Liver (tissue), 9 donors: Measurements from ENCODE around the gene TLE3. TPM values are rescaled to one million over a fixed set of nuclear protein-coding genes. Genes with fewer than 3 reads are reported as not detected.

ENCODE experiments used
- DNase-seq: peaks from one replicate; pipeline ENCODE4 v3.0.0-alpha.2; 2017; ENCODE audit warnings: low spot score
- H3K27ac ChIP-seq, 2 donors: one replicate each; pipeline ENCODE4 v1.7.0; 2013; ENCODE audit warnings: inconsistent platforms in 2 of 2, low read length in 2 of 2, control low read depth in 1 of 2, low read depth in 1 of 2, mild to moderate bottlenecking in 1 of 2
- H3K27me3 ChIP-seq, 4 donors: one replicate each; pipeline versions ENCODE4 v1.6.1 to v1.7.0; 2013; ENCODE audit warnings: low read length in 3 of 4, inconsistent platforms in 1 of 4, mild to moderate bottlenecking in 1 of 4, moderate library complexity in 1 of 4; ENCODE audit not compliant: control insufficient read depth in 4 of 4, insufficient read depth in 4 of 4
- H3K36me3 ChIP-seq, 4 donors: one replicate each; pipeline versions ENCODE4 v1.6.1 to v1.7.0; 2013; ENCODE audit warnings: low read length in 3 of 4, mild to moderate bottlenecking in 3 of 4, low read depth in 1 of 4, moderate library complexity in 1 of 4; ENCODE audit not compliant: control insufficient read depth in 4 of 4, insufficient read depth in 3 of 4
- H3K4me1 ChIP-seq, 4 donors: one replicate each; pipeline versions ENCODE4 v1.6.1 to v1.7.0; 2013; ENCODE audit warnings: low read length in 3 of 4, mild to moderate bottlenecking in 3 of 4, moderate library complexity in 1 of 4; ENCODE audit not compliant: control insufficient read depth in 4 of 4, insufficient read depth in 4 of 4
- H3K4me3 ChIP-seq, 3 donors: one replicate each; pipeline versions ENCODE4 v1.6.1 to v1.7.0; 2013; ENCODE audit warnings: low read length in 3 of 3, control low read depth in 1 of 3, low read depth in 1 of 3, mild to moderate bottlenecking in 1 of 3
- H3K9ac ChIP-seq, 2 donors: one replicate each; pipeline ENCODE4 v1.7.0; 2013; ENCODE audit warnings: low read length in 2 of 2, mild to moderate bottlenecking in 2 of 2, moderate library complexity in 2 of 2, control low read depth in 1 of 2, low read depth in 1 of 2
- H3K9me3 ChIP-seq, 4 donors: one replicate each; pipeline versions ENCODE4 v1.6.1 to v1.7.0; 2013; ENCODE audit warnings: low read length in 3 of 4; ENCODE audit not compliant: control insufficient read depth in 4 of 4
- EGR1 ChIP-seq, 2 donors: IDR thresholded peaks; 2 replicates each; pipeline ENCODE4 v1.6.1; 2016 to 2018; ENCODE audit warnings: antibody characterized with exemption in 2 of 2, low read depth in 2 of 2
- FOXA1 ChIP-seq: IDR thresholded peaks from 2 replicates; pipeline ENCODE4 v1.6.1; 2016; ENCODE audit warnings: antibody characterized with exemption
- FOXA2 ChIP-seq: IDR thresholded peaks from 2 replicates; pipeline ENCODE4 v1.6.1; 2016; ENCODE audit warnings: antibody characterized with exemption
- GABPA ChIP-seq, 2 donors: IDR thresholded peaks in 1 of 2; conservative IDR thresholded peaks in 1 of 2; 2 replicates each; pipeline ENCODE4 v1.6.1; 2016; ENCODE audit warnings: antibody characterized with exemption in 2 of 2, mild to moderate bottlenecking in 1 of 2, moderate library complexity in 1 of 2
- HNF4A ChIP-seq, 2 donors: conservative IDR thresholded peaks; 2 replicates each; pipeline ENCODE4 v1.6.1; 2016; ENCODE audit warnings: antibody characterized with exemption in 2 of 2, mild to moderate bottlenecking in 2 of 2
- HNF4G ChIP-seq: IDR thresholded peaks from 2 replicates; pipeline ENCODE4 v1.6.1; 2016; ENCODE audit warnings: antibody characterized with exemption
- JUND ChIP-seq, 2 donors: IDR thresholded peaks; 2 replicates each; pipeline ENCODE4 v1.6.1; 2016; ENCODE audit warnings: antibody characterized with exemption in 2 of 2
- NR2F2 ChIP-seq: IDR thresholded peaks from 2 replicates; pipeline ENCODE4 v1.6.1; 2016; ENCODE audit warnings: antibody characterized with exemption
- RAD21 ChIP-seq, 2 donors: IDR thresholded peaks; 2 replicates each; pipeline ENCODE4 v1.6.1; 2016; ENCODE audit warnings: antibody characterized with exemption in 2 of 2, mild to moderate bottlenecking in 2 of 2
- RXRA ChIP-seq, 2 donors: IDR thresholded peaks; 2 replicates each; pipeline ENCODE4 v1.6.1; 2017 to 2018; ENCODE audit warnings: antibody characterized with exemption in 2 of 2, mild to moderate bottlenecking in 1 of 2
- SP1 ChIP-seq: IDR thresholded peaks from 2 replicates; pipeline ENCODE4 v1.6.1; 2018; ENCODE audit warnings: antibody characterized with exemption, mild to moderate bottlenecking
- TAF1 ChIP-seq: conservative IDR thresholded peaks from 2 replicates; pipeline ENCODE4 v1.6.1; 2016; ENCODE audit warnings: antibody characterized with exemption, mild to moderate bottlenecking
- YY1 ChIP-seq: IDR thresholded peaks from 2 replicates; pipeline ENCODE4 v1.6.1; 2016; ENCODE audit warnings: antibody characterized with exemption, mild to moderate bottlenecking
- WGBS: extraction: QIAGEN DNeasy Blood & Tissue Kit; methylation state at CpG from one replicate; pipeline ENCODE4 v1.1.7; 2013; 5-methylcytosine and 5-hydroxymethylcytosine counted together
- polyA plus RNA-seq, 2 donors: library from polyadenylated mRNA; stranded (reverse) in 1 of 2; unstranded in 1 of 2; fragments of 200-250 nt in 1 of 2; fragments of >200 nt in 1 of 2; fragmentation: Nextera tagmentation in 1 of 2; extraction: Ambion mirVana in 1 of 2; gene quantifications; one replicate each; pipeline versions ENCODE4 v1.2.1 to v1.2.3, GENCODE V29; 2013 to 2015
- total RNA-seq, 2 donors: library from RNA; depleted of rRNA; stranded (reverse); fragments of >200 nt; gene quantifications; one replicate each; pipeline ENCODE4 v1.2.3, GENCODE V29; 2014
- TF ChIP-seq, protein P1 (sequence below): IDR thresholded peaks from 2 replicates; pipeline ENCODE4 v1.6.1; 2016; ENCODE audit warnings: antibody characterized with exemption, mild to moderate bottlenecking
- TF ChIP-seq, protein P2 (sequence below): IDR thresholded peaks from 2 replicates; pipeline ENCODE4 v1.6.1; 2016; ENCODE audit warnings: antibody characterized with exemption
- TF ChIP-seq, protein P3 (sequence below): fragments of 150-350 bp; IDR thresholded peaks from 2 replicates; pipeline ENCODE4 v1.5.1; 2017; ENCODE audit warnings: improper control_type of control experiment, low read depth, low read length; ENCODE audit not compliant: missing input control
- TF ChIP-seq, protein P4 (sequence below): IDR thresholded peaks from 2 replicates; pipeline ENCODE4 v1.6.1; 2016; ENCODE audit warnings: antibody characterized with exemption
- donor health status: healthy.
- donor health status: healthy.
- donor health status: healthy.
- donor health status: healthy.
- donor health status: healthy.

Gene TLE3
- total and polyA plus RNA-seq, 4 donors, result 1.2 to 13.7 (median 8.5) TPM

DNA sequence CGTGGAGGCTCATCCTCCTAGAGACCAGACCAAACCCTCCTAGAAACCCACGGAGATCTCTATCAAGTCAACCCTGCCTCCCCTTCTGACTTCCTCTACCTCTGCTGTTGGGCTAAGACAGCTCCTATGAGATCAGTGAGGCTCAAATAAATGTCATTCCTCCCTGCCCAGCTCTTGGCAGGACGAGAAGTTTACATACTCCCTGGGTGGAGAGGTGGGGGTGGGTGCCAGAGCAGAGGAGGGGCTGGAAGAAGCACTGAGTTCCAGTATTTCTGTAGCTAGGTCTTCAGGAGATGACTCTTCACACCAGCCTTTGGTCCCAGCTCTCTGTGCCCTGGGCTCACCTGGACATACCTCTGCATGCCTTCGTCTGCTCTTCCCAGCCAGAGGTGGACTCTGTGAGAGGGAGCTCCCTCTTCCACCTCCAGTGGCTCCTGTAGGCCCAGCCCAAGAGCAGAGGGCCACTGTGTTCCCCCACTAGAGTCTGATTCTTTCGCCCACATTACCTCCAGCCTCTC lies 42.4 kb upstream of the TLE3 start:
- Histone ChIP-seq H3K9ac (no peak overlapping the region), H3K4me1 (peaks cover 6 to 16% (median 12%) of the 10 kb centered on the region in 4 donors), H3K36me3 (no peaks in the 10 kb centered on the region), H3K4me3 (no peak overlapping the region), H3K27me3 (no peaks in the 10 kb centered on the region), H3K9me3 (no peaks in the 10 kb centered on the region), H3K27ac (no peak overlapping the region)
- no peak for DNase-seq
- TF ChIP-seq, protein P1, sequence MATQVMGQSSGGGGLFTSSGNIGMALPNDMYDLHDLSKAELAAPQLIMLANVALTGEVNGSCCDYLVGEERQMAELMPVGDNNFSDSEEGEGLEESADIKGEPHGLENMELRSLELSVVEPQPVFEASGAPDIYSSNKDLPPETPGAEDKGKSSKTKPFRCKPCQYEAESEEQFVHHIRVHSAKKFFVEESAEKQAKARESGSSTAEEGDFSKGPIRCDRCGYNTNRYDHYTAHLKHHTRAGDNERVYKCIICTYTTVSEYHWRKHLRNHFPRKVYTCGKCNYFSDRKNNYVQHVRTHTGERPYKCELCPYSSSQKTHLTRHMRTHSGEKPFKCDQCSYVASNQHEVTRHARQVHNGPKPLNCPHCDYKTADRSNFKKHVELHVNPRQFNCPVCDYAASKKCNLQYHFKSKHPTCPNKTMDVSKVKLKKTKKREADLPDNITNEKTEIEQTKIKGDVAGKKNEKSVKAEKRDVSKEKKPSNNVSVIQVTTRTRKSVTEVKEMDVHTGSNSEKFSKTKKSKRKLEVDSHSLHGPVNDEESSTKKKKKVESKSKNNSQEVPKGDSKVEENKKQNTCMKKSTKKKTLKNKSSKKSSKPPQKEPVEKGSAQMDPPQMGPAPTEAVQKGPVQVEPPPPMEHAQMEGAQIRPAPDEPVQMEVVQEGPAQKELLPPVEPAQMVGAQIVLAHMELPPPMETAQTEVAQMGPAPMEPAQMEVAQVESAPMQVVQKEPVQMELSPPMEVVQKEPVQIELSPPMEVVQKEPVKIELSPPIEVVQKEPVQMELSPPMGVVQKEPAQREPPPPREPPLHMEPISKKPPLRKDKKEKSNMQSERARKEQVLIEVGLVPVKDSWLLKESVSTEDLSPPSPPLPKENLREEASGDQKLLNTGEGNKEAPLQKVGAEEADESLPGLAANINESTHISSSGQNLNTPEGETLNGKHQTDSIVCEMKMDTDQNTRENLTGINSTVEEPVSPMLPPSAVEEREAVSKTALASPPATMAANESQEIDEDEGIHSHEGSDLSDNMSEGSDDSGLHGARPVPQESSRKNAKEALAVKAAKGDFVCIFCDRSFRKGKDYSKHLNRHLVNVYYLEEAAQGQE, result no peak
- no peak for TF ChIP-seq HNF4G
- TF ChIP-seq HNF4A (conservative IDR thresholded peaks at IDR 0.05), result no peak
- no peak for TF ChIP-seq JUND (IDR thresholded peaks at IDR 0.05)
- TF ChIP-seq, protein P2, sequence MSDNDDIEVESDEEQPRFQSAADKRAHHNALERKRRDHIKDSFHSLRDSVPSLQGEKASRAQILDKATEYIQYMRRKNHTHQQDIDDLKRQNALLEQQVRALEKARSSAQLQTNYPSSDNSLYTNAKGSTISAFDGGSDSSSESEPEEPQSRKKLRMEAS, result no peak
- TF ChIP-seq NR2F2, result no peak
- TF ChIP-seq SP1, result no peak
- TF ChIP-seq RAD21 (IDR thresholded peaks at IDR 0.05), result no peak
- no peak for TF ChIP-seq YY1
- TF ChIP-seq FOXA2, result no peak
- no peak for TF ChIP-seq RXRA (IDR thresholded peaks at IDR 0.05)
- TF ChIP-seq GABPA (IDR thresholded peaks at IDR 0.05 in 1 of 2, conservative IDR thresholded peaks at IDR 0.05 in 1 of 2), result no peak
- TF ChIP-seq, protein P3, sequence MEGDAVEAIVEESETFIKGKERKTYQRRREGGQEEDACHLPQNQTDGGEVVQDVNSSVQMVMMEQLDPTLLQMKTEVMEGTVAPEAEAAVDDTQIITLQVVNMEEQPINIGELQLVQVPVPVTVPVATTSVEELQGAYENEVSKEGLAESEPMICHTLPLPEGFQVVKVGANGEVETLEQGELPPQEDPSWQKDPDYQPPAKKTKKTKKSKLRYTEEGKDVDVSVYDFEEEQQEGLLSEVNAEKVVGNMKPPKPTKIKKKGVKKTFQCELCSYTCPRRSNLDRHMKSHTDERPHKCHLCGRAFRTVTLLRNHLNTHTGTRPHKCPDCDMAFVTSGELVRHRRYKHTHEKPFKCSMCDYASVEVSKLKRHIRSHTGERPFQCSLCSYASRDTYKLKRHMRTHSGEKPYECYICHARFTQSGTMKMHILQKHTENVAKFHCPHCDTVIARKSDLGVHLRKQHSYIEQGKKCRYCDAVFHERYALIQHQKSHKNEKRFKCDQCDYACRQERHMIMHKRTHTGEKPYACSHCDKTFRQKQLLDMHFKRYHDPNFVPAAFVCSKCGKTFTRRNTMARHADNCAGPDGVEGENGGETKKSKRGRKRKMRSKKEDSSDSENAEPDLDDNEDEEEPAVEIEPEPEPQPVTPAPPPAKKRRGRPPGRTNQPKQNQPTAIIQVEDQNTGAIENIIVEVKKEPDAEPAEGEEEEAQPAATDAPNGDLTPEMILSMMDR, result no peak
- TF ChIP-seq, protein P4, sequence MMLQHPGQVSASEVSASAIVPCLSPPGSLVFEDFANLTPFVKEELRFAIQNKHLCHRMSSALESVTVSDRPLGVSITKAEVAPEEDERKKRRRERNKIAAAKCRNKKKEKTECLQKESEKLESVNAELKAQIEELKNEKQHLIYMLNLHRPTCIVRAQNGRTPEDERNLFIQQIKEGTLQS, result no peak
- WGBS, result 90% methylated on average over 5 of the region's 5 CpGs

DNA sequence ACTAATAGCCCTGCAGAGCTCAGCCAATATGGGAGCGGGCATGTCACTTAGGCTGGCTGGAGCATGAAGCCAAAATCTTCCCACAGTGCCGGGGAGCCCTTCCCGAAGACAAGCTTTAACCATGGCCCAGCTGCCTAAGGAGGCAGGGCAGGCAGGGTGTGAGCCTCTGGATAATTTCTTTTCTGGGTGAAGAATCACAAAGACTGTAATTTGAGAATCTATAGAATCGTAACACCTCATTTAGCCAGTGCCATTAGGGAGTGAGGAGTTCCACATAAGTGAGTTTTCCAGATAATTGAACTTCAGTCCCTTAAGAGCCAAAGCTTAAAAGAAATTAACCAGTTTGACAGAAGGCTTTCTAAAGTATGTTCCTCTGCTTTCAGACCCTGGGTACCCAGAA lies 40.2 kb upstream of the TLE3 start:
- DNase-seq, result no peak
- Histone ChIP-seq H3K36me3 (no peaks in the 10 kb centered on the region), H3K4me1 (peaks cover 10 to 24% (median 20%) of the 10 kb centered on the region in 4 donors), H3K27me3 (no peaks in the 10 kb centered on the region), H3K27ac (no peak overlapping the region), H3K9ac (no peak overlapping the region), H3K9me3 (no peaks in the 10 kb centered on the region), H3K4me3 (no peak overlapping the region)
- 97% methylated on average over 4 of the region's 4 CpGs for WGBS
- TF ChIP-seq, protein P2, result no peak
- TF ChIP-seq EGR1 (IDR thresholded peaks at IDR 0.05; ENCODE audit: low read depth in 2 of 2) (no peak), HNF4G (no peak), FOXA1 (no peak), TAF1 (no peak), RXRA (IDR thresholded peaks at IDR 0.05) (no peak), FOXA2 (no peak), RAD21 (IDR thresholded peaks at IDR 0.05) (no peak), JUND (IDR thresholded peaks at IDR 0.05) (no peak), GABPA (IDR thresholded peaks at IDR 0.05 in 1 of 2, conservative IDR thresholded peaks at IDR 0.05 in 1 of 2) (no peak), HNF4A (conservative IDR thresholded peaks at IDR 0.05) (no peak)
- TF ChIP-seq, protein P3, result no peak
- TF ChIP-seq, protein P1, result no peak
